Measurements from ENCODE around the gene PCDHB2. TPM values are rescaled to one million over a fixed set of nuclear protein-coding genes. Genes with fewer than 3 reads are reported as not detected.
"Not testable (repeated sequence)": the region's sequence is repeated elsewhere in the genome, so short reads cannot be mapped to it uniquely, and the experiment has no call there.

PCDHB2 gene
- total and polyA plus RNA-seq, 2 of the 8 experiments (the other 6 are each of a cell fraction or from before 2014, with no cell fraction given), result 28.8 to 29.2 TPM

- H3K23me2 ChIP-seq (ENCODE audit: low read depth, low read length); H4K8ac ChIP-seq (ENCODE audit: extremely low read depth, insufficient read depth, low read length); H3K18ac ChIP-seq (ENCODE audit: extremely low read depth, low read length); H4K91ac ChIP-seq (replicated peaks; ENCODE audit: insufficient read length, low read length); H2BK15ac ChIP-seq (ENCODE audit: low read length); H2AK5ac ChIP-seq (ENCODE audit: low read depth, low read length); POLR2A ChIA-PET (ENCODE audit: partially characterized antibody); H3K23ac ChIP-seq (ENCODE audit: insufficient read length); H4K5ac ChIP-seq (ENCODE audit: insufficient read length, low read depth, low read length); H3K79me1 ChIP-seq (ENCODE audit: low read depth, low read length); H2BK120ac ChIP-seq (replicated peaks; ENCODE audit: low read depth, low read length); DNase-seq (ENCODE audit: low read depth in 1 of 2, low spot score in 2 of 2); H2BK5ac ChIP-seq (ENCODE audit: low read depth, low read length); CTCF ChIA-PET (ENCODE audit: partially characterized antibody); H3K4me1 ChIP-seq (replicated peaks in 1 of 4; ENCODE audit: control insufficient read depth in 3 of 4, insufficient read depth in 4 of 4, low read length in 3 of 4); H3K56ac ChIP-seq (replicated peaks; ENCODE audit: insufficient read length, low read depth, low read length); H3K9ac ChIP-seq (replicated peaks in 1 of 4; ENCODE audit: extremely low read depth in 1 of 4, low read depth in 3 of 4, low read length in 3 of 4); H4K20me1 ChIP-seq (replicated peaks in 1 of 2; ENCODE audit: control insufficient read depth in 1 of 2, insufficient read depth in 2 of 2, low read length in 2 of 2); H3K4me3 ChIP-seq (ENCODE audit: extremely low read depth in 1 of 4, insufficient read depth in 2 of 4, low read depth in 3 of 4, low read length in 4 of 4); H2AFZ ChIP-seq (ENCODE audit: low read length); H3K4me2 ChIP-seq (ENCODE audit: insufficient read depth in 1 of 2, low read depth in 2 of 2, low read length in 2 of 2); H3K27me3 ChIP-seq (replicated peaks in 1 of 4; ENCODE audit: control insufficient read depth in 3 of 4, extremely low read depth in 1 of 4, insufficient read depth in 3 of 4, low read length in 3 of 4); H2BK12ac ChIP-seq (ENCODE audit: low read depth, low read length); H3K9me3 ChIP-seq (ENCODE audit: insufficient read depth in 2 of 2, low read depth in 1 of 2, low read length in 1 of 2); H3K4ac ChIP-seq (replicated peaks; ENCODE audit: insufficient read length, low read depth, low read length); H3K27ac ChIP-seq (ENCODE audit: low read depth, low read length); FAIRE-seq; H2BK20ac ChIP-seq (ENCODE audit: low read length); H3K14ac ChIP-seq (ENCODE audit: insufficient read length): not testable (repeated sequence)
- 95% methylated on average over 19 of the region's 38 CpGs; no CpG with 5 or more reads in 1 of the 2 experiments for WGBS, 2 experiments (ENCODE audit: extremely low coverage in 1 of 2, insufficient coverage in 1 of 2, insufficient read length in 1 of 2, insufficient replicate concordance in 2 of 2, low coverage in 1 of 2, low lambda C conversion rate in 2 of 2, missing lambda C conversion rate in 1 of 2)
- peaks cover 0 to 19% of the 10 kb centered on the region in 2 experiments; a peak in 3 of 4 replicates for H3K79me2 ChIP-seq (ENCODE audit: control insufficient read depth in 1 of 2, insufficient read depth in 2 of 2, low read length in 2 of 2)
- peaks cover 0 to 16% (median 2%) of the 10 kb centered on the region in 4 experiments; a peak in 3 of 8 replicates for H3K36me3 ChIP-seq (ENCODE audit: control insufficient read depth in 2 of 4, insufficient read depth in 4 of 4, low read length in 3 of 4)
Measured at GRCh38 chr5:141096586-141096985, 2.2 kb downstream of the PCDHB2 start.
